ENCODE results near the gene PNPLA5.

The PNPLA5 gene

GRCh38 chr22:43852573-43853327 is 39.1 kb downstream of the PNPLA5 start:
- no peak for DNase-seq

- DNase-seq: no peak
These were observed 39.9 kb downstream of the PNPLA5 start for GRCh38 chr22:43851979-43852307.

GRCh38 chr22:43851058-43851978 is 40.5 kb downstream of the PNPLA5 start:
- DNase-seq: no peak

- DNase-seq: no peak
These were observed 41.3 kb downstream of the PNPLA5 start for GRCh38 chr22:43850529-43850928.

GRCh38 chr22:43849731-43850130 is 42.1 kb downstream of the PNPLA5 start:
- DNase-seq: no peak

- DNase-seq: no peak
These were observed 43.2 kb downstream of the PNPLA5 start for GRCh38 chr22:43848366-43849171.

GRCh38 chr22:43847376-43848289 is 44.2 kb downstream of the PNPLA5 start:
- no peak for DNase-seq

- DNase-seq: no peak
These were observed 44.8 kb downstream of the PNPLA5 start for GRCh38 chr22:43846966-43847365.

GRCh38 chr22:43845981-43846380 is 45.8 kb downstream of the PNPLA5 start:
- DNase-seq: no peak

- no peak for DNase-seq
These were observed 47.0 kb downstream of the PNPLA5 start for GRCh38 chr22:43844560-43845545.

GRCh38 chr22:43843783-43844530 is 47.9 kb downstream of the PNPLA5 start:
- DNase-seq: no peak

GRCh38 chr22:43841742-43842141 is 50.1 kb downstream of the PNPLA5 start:
- DNase-seq: no peak

- no peak for DNase-seq
These were observed 51.0 kb downstream of the PNPLA5 start for GRCh38 chr22:43840851-43841250.

GRCh38 chr22:43840431-43840830 is 51.4 kb downstream of the PNPLA5 start:
- no peak for DNase-seq

- DNase-seq: no peak
These were observed 52.0 kb downstream of the PNPLA5 start for GRCh38 chr22:43839781-43840180.

- DNase-seq: no peak
These were observed 53.1 kb downstream of the PNPLA5 start for GRCh38 chr22:43838571-43839307.

GRCh38 chr22:43838161-43838560 is 53.7 kb downstream of the PNPLA5 start:
- no peak for DNase-seq

- no peak for DNase-seq
These were observed 54.1 kb downstream of the PNPLA5 start for GRCh38 chr22:43837666-43838065.

- DNase-seq: no peak
These were observed 56.1 kb downstream of the PNPLA5 start for GRCh38 chr22:43835736-43836135.
